ENCODE results near the gene RALGPS1. TPM values are rescaled to one million over a fixed set of nuclear protein-coding genes. Genes with fewer than 3 reads are reported as not detected.

Gene RALGPS1
- total RNA-seq, 1 donor from 2014 or later: 15.2 TPM

DNA sequence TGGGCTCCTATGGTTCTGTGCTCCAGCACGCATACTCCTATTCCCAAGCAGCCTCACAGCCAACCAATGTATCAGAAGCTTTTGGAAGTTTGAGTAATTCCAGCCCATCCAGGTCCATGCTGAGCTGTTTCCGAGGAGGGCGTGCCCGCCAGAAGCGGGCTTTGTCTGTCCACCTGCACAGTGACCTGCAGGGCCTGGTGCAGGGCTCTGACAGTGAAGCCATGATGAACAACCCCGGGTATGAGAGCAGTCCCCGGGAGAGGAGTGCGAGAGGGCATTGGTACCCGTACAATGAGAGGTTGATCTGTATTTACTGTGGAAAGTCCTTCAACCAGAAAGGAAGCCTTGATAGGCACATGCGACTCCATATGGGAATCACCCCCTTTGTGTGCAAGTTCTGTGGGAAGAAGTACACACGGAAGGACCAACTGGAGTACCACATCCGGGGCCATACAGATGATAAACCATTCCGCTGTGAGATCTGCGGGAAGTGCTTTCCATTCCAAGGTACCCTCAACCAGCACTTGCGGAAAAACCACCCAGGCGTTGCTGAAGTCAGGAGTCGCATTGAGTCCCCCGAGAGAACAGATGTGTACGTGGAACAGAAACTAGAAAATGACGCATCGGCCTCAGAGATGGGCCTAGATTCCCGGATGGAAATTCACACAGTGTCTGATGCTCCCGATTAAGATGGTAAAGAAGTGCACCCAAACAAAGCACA lies 34.2 kb upstream of the RALGPS1 start:
- no peaks in the 10 kb centered on the region for H3K27me3 ChIP-seq
- no peak overlapping the region for H3K27ac ChIP-seq
- no peaks in the 10 kb centered on the region for H3K4me1 ChIP-seq
- peaks cover 0 to 24% of the 10 kb centered on the region in 2 donors for H3K36me3 ChIP-seq
- no peaks in the 10 kb centered on the region for H3K9me3 ChIP-seq
- TF ChIP-seq, protein P1, sequence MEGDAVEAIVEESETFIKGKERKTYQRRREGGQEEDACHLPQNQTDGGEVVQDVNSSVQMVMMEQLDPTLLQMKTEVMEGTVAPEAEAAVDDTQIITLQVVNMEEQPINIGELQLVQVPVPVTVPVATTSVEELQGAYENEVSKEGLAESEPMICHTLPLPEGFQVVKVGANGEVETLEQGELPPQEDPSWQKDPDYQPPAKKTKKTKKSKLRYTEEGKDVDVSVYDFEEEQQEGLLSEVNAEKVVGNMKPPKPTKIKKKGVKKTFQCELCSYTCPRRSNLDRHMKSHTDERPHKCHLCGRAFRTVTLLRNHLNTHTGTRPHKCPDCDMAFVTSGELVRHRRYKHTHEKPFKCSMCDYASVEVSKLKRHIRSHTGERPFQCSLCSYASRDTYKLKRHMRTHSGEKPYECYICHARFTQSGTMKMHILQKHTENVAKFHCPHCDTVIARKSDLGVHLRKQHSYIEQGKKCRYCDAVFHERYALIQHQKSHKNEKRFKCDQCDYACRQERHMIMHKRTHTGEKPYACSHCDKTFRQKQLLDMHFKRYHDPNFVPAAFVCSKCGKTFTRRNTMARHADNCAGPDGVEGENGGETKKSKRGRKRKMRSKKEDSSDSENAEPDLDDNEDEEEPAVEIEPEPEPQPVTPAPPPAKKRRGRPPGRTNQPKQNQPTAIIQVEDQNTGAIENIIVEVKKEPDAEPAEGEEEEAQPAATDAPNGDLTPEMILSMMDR (IDR thresholded peaks at IDR 0.05): no peak
- TF ChIP-seq POLR2A (IDR thresholded peaks at IDR 0.05) (no peak), POLR2AphosphoS5 (IDR thresholded peaks at IDR 0.05; ENCODE audit: insufficient read depth in 1 of 2, low read depth in 1 of 2) (no peak)
- DNase-seq (ENCODE audit: extremely low spot score in 2 of 2): peak in 1 of 2 donors; percentile 58
- H3K4me3 ChIP-seq: no peak overlapping the region
- intact Hi-C loops (cut with DNase I): no loop called here

DNA sequence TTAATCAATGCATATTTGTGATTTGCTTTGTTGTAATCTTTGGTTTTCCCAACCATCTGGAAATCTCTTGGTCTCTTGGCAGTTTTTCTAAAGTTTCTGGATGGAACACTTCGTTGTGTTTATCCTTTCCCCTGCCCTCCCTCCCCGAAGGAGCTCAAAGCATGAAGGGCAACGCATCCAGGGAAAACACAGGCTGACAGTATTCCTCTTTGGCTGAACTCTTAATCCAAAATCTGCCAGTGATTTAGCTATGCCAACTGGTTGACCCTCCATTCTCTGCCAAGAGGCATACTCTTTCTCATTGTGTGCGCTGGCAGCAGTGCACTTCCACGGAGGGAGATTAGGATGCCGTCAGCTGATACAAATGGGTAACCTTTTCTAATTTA lies 33.6 kb upstream of the RALGPS1 start:
- Histone ChIP-seq H3K4me1 (no peaks in the 10 kb centered on the region), H3K27me3 (no peaks in the 10 kb centered on the region), H3K4me3 (no peak overlapping the region), H3K27ac (no peak overlapping the region), H3K36me3 (peaks cover 0 to 26% of the 10 kb centered on the region in 2 donors), H3K9me3 (no peaks in the 10 kb centered on the region)
- DNase-seq (ENCODE audit: extremely low spot score in 2 of 2): no peak
- intact Hi-C loops (cut with DNase I): no loop called here
- TF ChIP-seq POLR2AphosphoS5 (IDR thresholded peaks at IDR 0.05; ENCODE audit: insufficient read depth in 1 of 2, low read depth in 1 of 2) (no peak), POLR2A (IDR thresholded peaks at IDR 0.05) (no peak)
- TF ChIP-seq, protein P1 (IDR thresholded peaks at IDR 0.05): no peak

DNA sequence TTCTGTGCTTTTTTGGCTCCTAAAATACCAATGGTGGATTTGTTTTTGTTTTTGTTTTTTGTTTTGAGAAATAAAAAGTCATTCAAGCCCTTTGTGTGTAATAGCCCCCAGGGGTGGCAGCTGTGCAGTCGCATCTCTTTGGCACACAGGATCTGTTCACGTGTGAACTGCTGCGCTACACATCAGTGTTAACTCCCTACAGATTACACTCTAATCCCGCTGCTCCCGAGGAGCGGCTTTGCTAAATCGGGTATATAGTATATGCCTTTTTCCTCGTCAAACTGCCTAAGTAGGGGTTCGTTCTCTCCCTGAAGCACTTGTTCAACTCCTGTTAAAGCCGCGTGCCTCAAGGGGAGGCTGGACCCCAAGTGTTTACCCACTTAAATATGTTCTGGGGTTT lies 31.8 kb upstream of the RALGPS1 start:
- H3K36me3 ChIP-seq: peaks cover 0 to 29% of the 10 kb centered on the region in 2 donors
- DNase-seq (ENCODE audit: extremely low spot score in 2 of 2): no peak
- no peaks in the 10 kb centered on the region for H3K4me1 ChIP-seq
- no peak overlapping the region for H3K4me3 ChIP-seq
- TF ChIP-seq POLR2A (IDR thresholded peaks at IDR 0.05) (no peak), POLR2AphosphoS5 (IDR thresholded peaks at IDR 0.05; ENCODE audit: insufficient read depth in 1 of 2, low read depth in 1 of 2) (no peak)
- TF ChIP-seq, protein P1 (IDR thresholded peaks at IDR 0.05): no peak
- no peaks in the 10 kb centered on the region for H3K9me3 ChIP-seq
- intact Hi-C loops (cut with DNase I): no loop called here
- no peak overlapping the region for H3K27ac ChIP-seq
- no peaks in the 10 kb centered on the region for H3K27me3 ChIP-seq

DNA sequence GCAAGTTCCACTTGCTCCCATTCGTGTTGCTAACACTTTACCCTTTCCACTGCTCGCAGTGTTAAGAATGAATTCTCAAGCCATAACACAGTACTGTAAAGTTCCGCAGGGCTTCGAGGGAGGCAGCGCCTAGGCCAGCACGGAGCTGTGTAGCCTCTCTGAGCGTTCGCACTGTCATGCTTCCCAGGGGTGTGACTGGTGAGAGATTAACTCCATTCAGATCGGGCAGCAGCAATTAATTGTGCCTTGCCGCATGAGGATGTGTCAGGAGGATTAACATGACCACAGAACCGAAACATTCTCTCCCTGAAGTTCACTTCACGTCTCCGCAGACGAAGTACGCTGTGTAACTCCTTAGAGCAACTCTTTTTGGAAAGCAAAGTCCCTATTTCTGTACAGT lies 30.9 kb upstream of the RALGPS1 start:
- H3K27ac ChIP-seq: no peak overlapping the region
- TF ChIP-seq POLR2AphosphoS5 (IDR thresholded peaks at IDR 0.05; ENCODE audit: insufficient read depth in 1 of 2, low read depth in 1 of 2) (no peak), POLR2A (IDR thresholded peaks at IDR 0.05) (no peak)
- TF ChIP-seq, protein P1 (IDR thresholded peaks at IDR 0.05): no peak
- no peak overlapping the region for H3K4me3 ChIP-seq
- peaks cover 0 to 25% of the 10 kb centered on the region in 2 donors for H3K36me3 ChIP-seq
- no peak for DNase-seq (ENCODE audit: extremely low spot score in 2 of 2)
- no peaks in the 10 kb centered on the region for H3K4me1 ChIP-seq
- intact Hi-C loops (cut with DNase I): no loop called here
- no peaks in the 10 kb centered on the region for H3K27me3 ChIP-seq
- no peaks in the 10 kb centered on the region for H3K9me3 ChIP-seq

DNA sequence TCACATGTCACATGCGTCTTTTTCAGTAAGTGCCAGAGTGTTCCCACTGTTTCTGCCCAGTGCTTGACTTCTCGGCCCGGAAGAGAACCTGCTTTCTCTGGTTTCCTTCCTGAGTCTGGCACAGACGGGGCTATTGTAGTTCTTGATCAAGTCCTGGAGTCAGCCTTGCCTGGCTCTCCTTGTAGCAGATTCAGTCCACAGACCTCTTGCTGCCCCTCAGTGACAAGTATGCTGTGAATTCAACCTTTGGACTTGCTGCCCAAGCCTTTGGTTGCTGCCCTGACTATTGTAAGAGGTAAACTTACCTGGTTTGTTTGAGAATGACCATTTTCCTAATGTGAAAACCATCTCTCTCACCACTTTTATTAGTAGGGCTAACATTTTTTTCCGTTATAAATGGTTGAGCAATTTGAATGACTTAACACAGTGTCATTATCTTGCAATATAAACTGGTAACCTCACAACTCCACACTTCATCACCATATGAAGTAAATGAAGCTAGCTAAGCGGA lies 29.4 kb upstream of the RALGPS1 start:
- TF ChIP-seq, protein P1 (IDR thresholded peaks at IDR 0.05): no peak
- TF ChIP-seq POLR2AphosphoS5 (IDR thresholded peaks at IDR 0.05; ENCODE audit: insufficient read depth in 1 of 2, low read depth in 1 of 2) (no peak), POLR2A (IDR thresholded peaks at IDR 0.05) (no peak)
- Histone ChIP-seq H3K36me3 (peaks cover 0 to 14% of the 10 kb centered on the region in 2 donors), H3K27me3 (no peaks in the 10 kb centered on the region), H3K4me3 (no peak overlapping the region), H3K9me3 (no peaks in the 10 kb centered on the region), H3K4me1 (no peaks in the 10 kb centered on the region), H3K27ac (no peak overlapping the region)
- DNase-seq (ENCODE audit: extremely low spot score in 2 of 2): no peak
- intact Hi-C loops (cut with DNase I): no loop called here

Measured in vagina (tissue), 2 donors.